ENCODE results near the gene SPR.

The SPR gene

DNA sequence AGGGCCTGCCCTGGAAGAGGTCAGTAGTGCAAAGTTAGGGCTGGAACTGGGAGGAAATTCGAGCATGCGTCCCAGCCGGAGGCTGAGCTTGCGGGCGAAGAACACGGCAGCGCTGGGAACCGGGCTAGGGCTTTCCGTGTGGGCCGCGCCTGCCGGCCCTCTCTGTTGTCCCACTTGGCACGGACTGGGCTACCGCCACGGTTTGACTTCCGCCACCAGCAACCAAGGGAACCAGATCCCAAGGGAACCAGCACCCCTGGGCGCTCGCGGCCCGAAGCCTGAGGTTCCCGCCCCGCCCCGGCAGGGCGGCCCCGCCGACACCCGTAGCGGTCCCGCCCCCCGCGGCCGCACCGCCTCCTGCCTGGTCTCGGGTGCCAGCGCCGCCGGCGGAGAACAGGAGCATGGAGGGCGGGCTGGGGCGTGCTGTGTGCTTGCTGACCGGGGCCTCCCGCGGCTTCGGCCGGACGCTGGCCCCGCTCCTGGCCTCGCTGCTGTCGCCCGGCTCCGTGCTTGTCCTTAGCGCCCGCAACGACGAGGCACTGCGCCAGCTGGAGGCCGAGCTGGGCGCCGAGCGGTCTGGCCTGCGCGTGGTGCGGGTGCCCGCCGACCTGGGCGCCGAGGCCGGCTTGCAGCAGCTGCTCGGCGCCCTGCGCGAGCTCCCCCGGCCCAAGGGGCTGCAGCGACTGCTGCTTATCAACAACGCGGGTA lies at the start of gene SPR:
SPR (plus strand) TSS at position 377 of the 708 bp plus-strand sequence; CDS start at position 402, 25 bp downstream.
- DNase-seq (ENCODE audit: low spot score), result peak; percentile 84

- no peak for DNase-seq (ENCODE audit: low spot score)
These were observed 47.1 kb upstream of the SPR start for GRCh38 chr2:72840066-72840465.

GRCh38 chr2:72841462-72842125 lies 45.6 kb upstream of the SPR start:
- peak; percentile 3 for DNase-seq (ENCODE audit: low spot score)

DNA sequence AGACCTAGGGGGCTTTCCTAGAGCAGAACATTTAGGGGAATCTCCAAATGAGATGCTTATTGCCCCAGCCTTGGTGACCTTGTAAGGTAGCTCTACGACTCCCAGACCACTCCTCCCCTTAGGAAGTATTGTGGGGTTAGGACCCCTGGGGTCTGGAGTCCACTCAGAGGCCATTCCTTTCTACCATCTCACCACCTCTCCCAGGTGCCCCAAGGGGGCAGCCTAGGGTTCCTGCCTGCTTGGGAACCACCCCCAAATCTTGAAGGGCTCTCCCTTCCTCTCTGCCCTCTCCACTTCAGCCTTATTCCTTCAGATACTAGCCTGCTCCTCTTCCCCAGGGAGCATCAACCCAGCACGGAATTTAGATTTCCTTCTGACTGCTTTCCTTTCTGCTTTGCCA lies 43.9 kb upstream of the SPR start:
- DNase-seq (ENCODE audit: low spot score), result no peak

- DNase-seq (ENCODE audit: low spot score), result no peak
These were observed 40.8 kb upstream of the SPR start for GRCh38 chr2:72846171-72847095.

GRCh38 chr2:72847534-72848315 lies 39.5 kb upstream of the SPR start:
- no peak for DNase-seq (ENCODE audit: low spot score)

GRCh38 chr2:72848436-72849137 lies 38.6 kb upstream of the SPR start:
- no peak for DNase-seq (ENCODE audit: low spot score)

- no peak for DNase-seq (ENCODE audit: low spot score)
These were observed 38.1 kb upstream of the SPR start for GRCh38 chr2:72849138-72849462.

- DNase-seq (ENCODE audit: low spot score), result no peak
These were observed 35.9 kb upstream of the SPR start for GRCh38 chr2:72851333-72851732.

GRCh38 chr2:72859831-72860262 lies 27.4 kb upstream of the SPR start:
- DNase-seq (ENCODE audit: low spot score), result peak; percentile 71

DNA sequence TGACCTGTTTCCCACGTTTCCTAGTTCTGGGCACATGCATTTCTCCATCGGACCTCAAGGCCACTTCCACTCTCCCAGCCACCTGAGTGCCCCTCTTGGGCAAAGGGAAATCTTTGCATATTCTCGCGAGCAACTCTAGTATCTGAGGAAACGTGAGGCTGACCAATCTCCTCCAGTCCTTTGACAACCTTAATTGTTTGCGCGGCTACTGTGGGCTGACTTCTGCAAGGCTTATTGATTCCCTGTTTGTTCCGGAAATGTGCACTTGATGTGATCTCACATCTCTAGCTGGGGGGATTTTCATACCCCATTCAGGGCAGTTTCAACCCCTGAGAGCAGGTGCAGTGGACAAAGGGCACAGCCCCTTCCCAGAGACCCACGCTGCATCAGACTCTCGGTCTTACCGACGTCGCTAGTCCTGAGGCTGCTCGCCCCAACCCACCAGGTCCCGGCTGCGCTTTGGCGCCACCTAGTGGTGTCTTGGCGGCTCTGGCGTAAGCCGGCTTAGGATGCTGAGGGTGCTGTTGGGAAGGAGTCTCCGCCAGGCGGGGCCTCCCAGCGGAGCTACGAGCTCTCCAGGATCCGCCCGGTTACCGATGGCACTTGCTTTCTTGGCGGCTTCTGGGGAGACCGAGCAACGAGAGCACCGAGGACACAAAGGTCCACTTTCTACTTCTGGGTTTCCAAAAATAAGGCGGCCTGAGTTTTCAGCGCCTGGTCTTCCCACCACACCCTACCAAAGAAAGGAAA lies 24.8 kb upstream of the SPR start:
- peak; percentile 90 for DNase-seq (ENCODE audit: low spot score)

GRCh38 chr2:72863046-72863445 lies 24.2 kb upstream of the SPR start:
- no peak for DNase-seq (ENCODE audit: low spot score)

- peak; percentile 85 for DNase-seq (ENCODE audit: low spot score)
These were observed 22.7 kb upstream of the SPR start for GRCh38 chr2:72864500-72864899.

- no peak for DNase-seq (ENCODE audit: low spot score)
These were observed 16.1 kb upstream of the SPR start for GRCh38 chr2:72871060-72871459.

- no peak for DNase-seq (ENCODE audit: low spot score)
These were observed 15.3 kb upstream of the SPR start for GRCh38 chr2:72871880-72872279.

- peak; percentile 34 for DNase-seq (ENCODE audit: low spot score)
These were observed 3.7 kb upstream of the SPR start for GRCh38 chr2:72883356-72883962.

- DNase-seq (ENCODE audit: low spot score), result no peak
These were observed 640 bp upstream of the SPR start for GRCh38 chr2:72886505-72887031.

- DNase-seq (ENCODE audit: low spot score), result peak; percentile 93
These were observed 681 bp downstream of the SPR start for GRCh38 chr2:72887740-72888437.
